Caco-2 (cell line): ENCODE measurements around the gene LARP4. TPM values are rescaled to one million over a fixed set of nuclear protein-coding genes. Genes with fewer than 3 reads are reported as not detected.

ENCODE experiments used
- BruUV-seq: library from RNA; stranded (reverse); fragments of 400-500 nt; replicated peaks from 2 replicates; lab custom pipeline; 2021; lab: Mats Ljungman, UMichigan
- CTCF ChIA-PET: fragments of 300-600 bp; sonication (Branson Sonifier 250); formaldehyde crosslinking; loops from one replicate; lab custom pipeline; 2022; ENCODE audit warnings: antibody characterized with exemption; lab: Charles Lee
- POLR2A ChIA-PET: fragments of 300-600 bp; sonication (Branson Sonifier 250); formaldehyde crosslinking; loops from one replicate; lab custom pipeline; 2022; ENCODE audit warnings: antibody characterized with exemption; lab: Charles Lee
- DNase-seq, 2 experiments: peaks; one replicate each; pipeline versions ENCODE4 v3.0.0 to v3.0.0-alpha.2; 2020 to 2022
- H3K27me3 ChIP-seq: replicated peaks from 2 replicates; pipeline ENCODE4 v1.6.0; 2011; ENCODE audit warnings: low read length; ENCODE audit not compliant: control insufficient read depth, insufficient read depth
- H3K36me3 ChIP-seq: 2 replicates; pipeline ENCODE4 v1.5.1; 2011; ENCODE audit warnings: low read length; ENCODE audit not compliant: control insufficient read depth, insufficient read depth
- H3K4me1 ChIP-seq: fragments of 250-450 bp; sonication (Bioruptor Pico); 2 replicates; pipeline ENCODE4 v1.5.1; 2020; ENCODE audit warnings: mild to moderate bottlenecking
- H3K4me3 ChIP-seq: 2 replicates; pipeline ENCODE4 v1.5.1; 2011; ENCODE audit warnings: low read depth, mild to moderate bottlenecking, control low read depth, low read length
- H3K9me3 ChIP-seq: fragments of 250-450 bp; sonication (Bioruptor Pico); 2 replicates; pipeline ENCODE4 v1.5.1; 2020; ENCODE audit warnings: mild to moderate bottlenecking, moderate library complexity
- H3K27ac Mint-ChIP-seq: one replicate; pipeline ENCODE4 v1.8.0; 2022; ENCODE audit warnings: mixed read lengths; ENCODE audit not compliant: unreplicated experiment
- H3K27me3 Mint-ChIP-seq: one replicate; pipeline ENCODE4 v1.8.0; 2022; ENCODE audit warnings: mixed read lengths; ENCODE audit not compliant: insufficient read depth, unreplicated experiment
- H3K36me3 Mint-ChIP-seq: one replicate; pipeline ENCODE4 v1.8.0; 2022; ENCODE audit warnings: mild to moderate bottlenecking, mixed read lengths; ENCODE audit not compliant: insufficient read depth, unreplicated experiment
- H3K4me1 Mint-ChIP-seq: one replicate; pipeline ENCODE4 v1.8.0; 2022; ENCODE audit warnings: low read depth, mixed read lengths; ENCODE audit not compliant: unreplicated experiment
- H3K4me3 Mint-ChIP-seq: one replicate; pipeline ENCODE4 v1.8.0; 2022; ENCODE audit warnings: mild to moderate bottlenecking, moderate library complexity, mixed read lengths; ENCODE audit not compliant: unreplicated experiment
- H3K9me3 Mint-ChIP-seq: one replicate; pipeline ENCODE4 v1.8.0; 2022; ENCODE audit warnings: mixed read lengths; ENCODE audit not compliant: unreplicated experiment
- CTCF ChIP-seq, 2 experiments: fragments of 200-600 bp in 1 of 2; IDR thresholded peaks; 1 replicate in 1 of 2; 2 replicates in 1 of 2; pipeline versions ENCODE4 v1.5.1 to v1.8.0; 2011 to 2022; ENCODE audit warnings: antibody characterized with exemption in 1 of 2, control low read depth in 1 of 2, inconsistent platforms in 1 of 2, low read depth in 1 of 2, low read length in 1 of 2, mild to moderate bottlenecking in 1 of 2, moderate library complexity in 1 of 2; ENCODE audit not compliant: insufficient read depth in 1 of 2, severe bottlenecking in 1 of 2, unreplicated experiment in 1 of 2
- intact Hi-C: fragments of 100-400 bp; cut with micrococcal nuclease; formaldehyde crosslinking; loops from one replicate; pipeline ENCODE4 v1.10.0; 2022; ENCODE audit not compliant: unreplicated experiment
- total RNA-seq: library from RNA; stranded (reverse); gene quantifications from 2 replicates; pipeline ENCODE4 v1.2.3, GENCODE V29; 2022

Gene LARP4
- total RNA-seq, 1 experiment from 2014 or later: 115 TPM

GRCh38 chr12:50398931-50399330 lies 1.8 kb upstream of the LARP4 start:
- H3K27ac Mint-ChIP-seq: peak overlapping the region; percentile 54
- intact Hi-C loops: no loop called here

GRCh38 chr12:50400104-50400637 lies 514 bp upstream of the LARP4 start:
- intact Hi-C loops: loop anchor here (1.0 to 5.0 kb wide), 4 partner anchors 118 to 288 kb away; partner anchors contain the start of genes COX14 and LIMA1
- H3K4me1 ChIP-seq: peaks cover 40% of the 10 kb centered on the region
- DNase-seq: peak in 1 of 2 experiments; percentile 8
- no peaks in the 10 kb centered on the region for H3K36me3 ChIP-seq
- peak overlapping the region; percentile 100 for H3K27ac Mint-ChIP-seq
- peaks cover 44% of the 10 kb centered on the region for H3K36me3 Mint-ChIP-seq
- H3K4me3 Mint-ChIP-seq: peak overlapping the region; percentile 99
- H3K9me3 ChIP-seq: no peaks in the 10 kb centered on the region
- H3K27me3 Mint-ChIP-seq: no peaks in the 10 kb centered on the region
- CTCF ChIA-PET: interaction anchor here (0.7 kb wide), 1 partner anchor 516 kb away, joined by 5 read pairs; no protein-coding TSS in a partner anchor
- no peak for TF ChIP-seq CTCF (IDR thresholded peaks at IDR 0.05; ENCODE audit: insufficient read depth in 1 of 2, low read depth in 1 of 2, low read length in 1 of 2, severe bottlenecking in 1 of 2, unreplicated experiment in 1 of 2)
- H3K4me1 Mint-ChIP-seq: peaks cover 34% of the 10 kb centered on the region
- peak overlapping the region; percentile 83 for H3K4me3 ChIP-seq
- H3K9me3 Mint-ChIP-seq: peaks cover 10% of the 10 kb centered on the region
- POLR2A ChIA-PET: interaction anchor here (0.5 to 0.7 kb wide), 2 partner anchors 501 to 1131 kb away, joined by 3 to 4 read pairs; no protein-coding TSS in a partner anchor
- no peaks in the 10 kb centered on the region for H3K27me3 ChIP-seq
- TSS peak; percentile 100 for BruUV-seq

More at GRCh38 chr12:50398931-50399330, 1.8 kb upstream of the LARP4 start:
- TF ChIP-seq CTCF (IDR thresholded peaks at IDR 0.05; ENCODE audit: insufficient read depth in 1 of 2, low read depth in 1 of 2, low read length in 1 of 2, severe bottlenecking in 1 of 2, unreplicated experiment in 1 of 2): no peak
- no peak overlapping the region for H3K4me3 ChIP-seq
- H3K9me3 ChIP-seq: no peaks in the 10 kb centered on the region
- Mint-ChIP-seq H3K9me3 (peaks cover 10% of the 10 kb centered on the region), H3K36me3 (peaks cover 38% of the 10 kb centered on the region), H3K4me3 (peak overlapping the region; percentile 56), H3K4me1 (peaks cover 34% of the 10 kb centered on the region), H3K27me3 (no peaks in the 10 kb centered on the region)
- BruUV-seq: no TSS peak
- POLR2A ChIA-PET: no interaction called here
- peak in 1 of 2 experiments; percentile 5 for DNase-seq
- H3K4me1 ChIP-seq: peaks cover 41% of the 10 kb centered on the region
- CTCF ChIA-PET: no interaction called here
- H3K36me3 ChIP-seq: no peaks in the 10 kb centered on the region
- no peaks in the 10 kb centered on the region for H3K27me3 ChIP-seq

- H3K27ac Mint-ChIP-seq: peak overlapping the region; percentile 100
- peak overlapping the region; percentile 83 for H3K4me3 ChIP-seq
- peaks cover 10% of the 10 kb centered on the region for H3K9me3 Mint-ChIP-seq
- no peaks in the 10 kb centered on the region for H3K27me3 ChIP-seq
- H3K9me3 ChIP-seq: no peaks in the 10 kb centered on the region
- TSS peak; percentile 55 for BruUV-seq
- no peak for TF ChIP-seq CTCF (IDR thresholded peaks at IDR 0.05; ENCODE audit: insufficient read depth in 1 of 2, low read depth in 1 of 2, low read length in 1 of 2, severe bottlenecking in 1 of 2, unreplicated experiment in 1 of 2)
- ChIA-PET CTCF (no interaction called here), POLR2A (interaction anchor here (0.6 to 0.9 kb wide), 2 partner anchors 69 to 682 kb away, joined by 3 to 5 read pairs; partner anchors contain the start of gene CSRNP2)
- no peaks in the 10 kb centered on the region; the same call in 1 of the 2 replicates for H3K36me3 ChIP-seq
- H3K36me3 Mint-ChIP-seq: peaks cover 39% of the 10 kb centered on the region
- peak in 1 of 2 experiments; percentile 7 for DNase-seq
- intact Hi-C loops: loop anchor here (5.0 kb wide), 3 partner anchors 119 to 219 kb away; partner anchors contain the start of gene LIMA1
- H3K4me1 Mint-ChIP-seq: peaks cover 28% of the 10 kb centered on the region
- H3K4me3 Mint-ChIP-seq: peak overlapping the region; percentile 99
- H3K4me1 ChIP-seq: peaks cover 30% of the 10 kb centered on the region
- H3K27me3 Mint-ChIP-seq: no peaks in the 10 kb centered on the region
Observed at GRCh38 chr12:50401500-50402081, 906 bp downstream of the LARP4 start.
